HepG2 (cell line): ENCODE data around the gene GNAS. TPM values are rescaled to one million over a fixed set of nuclear protein-coding genes. Genes with fewer than 3 reads are reported as not detected.

Experiments
- CENPT ChIP-seq: sonication (generic); formaldehyde crosslinking; IDR thresholded peaks from 2 replicates; pipeline ENCODE4 v1.8.0; 2022; ENCODE audit warnings: low read depth, mild to moderate bottlenecking, moderate library complexity, missing genetic modification reagents
- DMTF1 ChIP-seq: sonication (generic); formaldehyde crosslinking; IDR thresholded peaks from 2 replicates; pipeline ENCODE4 v1.4.0; 2020; ENCODE audit warnings: mild to moderate bottlenecking, missing genetic modification reagents
- DRAP1 ChIP-seq: IDR thresholded peaks from 2 replicates; pipeline ENCODE4 v1.6.1; 2016; ENCODE audit warnings: missing genetic modification reagents, missing compliant biosample characterization
- FOXO4 ChIP-seq: sonication (generic); formaldehyde crosslinking; conservative IDR thresholded peaks from 2 replicates; pipeline ENCODE4 v1.8.1; 2023; ENCODE audit warnings: missing genetic modification reagents
- IRX3 ChIP-seq: sonication (generic); formaldehyde crosslinking; IDR thresholded peaks from 2 replicates; pipeline ENCODE4 v1.8.1; 2023; ENCODE audit warnings: mild to moderate bottlenecking, low read depth, missing genetic modification reagents, borderline replicate concordance
- KMT2A ChIP-seq: sonication (generic); formaldehyde crosslinking; IDR thresholded peaks from 2 replicates; pipeline ENCODE4 v1.4.0; 2020; ENCODE audit warnings: missing genetic modification reagents
- MAX ChIP-seq: IDR thresholded peaks from 2 replicates; pipeline ENCODE4 v1.6.1; 2012; ENCODE audit warnings: inconsistent platforms
- PPARG ChIP-seq: conservative IDR thresholded peaks from 2 replicates; pipeline ENCODE4 v1.6.1; 2016; ENCODE audit warnings: missing biosample characterization, missing genetic modification reagents
- PRMT3 ChIP-seq: sonication (generic); formaldehyde crosslinking; IDR thresholded peaks from 2 replicates; pipeline ENCODE4 v1.8.1; 2022; ENCODE audit warnings: low read depth, mild to moderate bottlenecking, moderate library complexity, missing genetic modification reagents, borderline replicate concordance
- SIN3A ChIP-seq: IDR thresholded peaks from 2 replicates; pipeline ENCODE4 v1.6.1; 2011; ENCODE audit warnings: low read depth, mild to moderate bottlenecking, control low read depth, low read length, borderline replicate concordance
- SNAI1 ChIP-seq: sonication (generic); formaldehyde crosslinking; IDR thresholded peaks from 2 replicates; pipeline ENCODE4 v1.5.0; 2020; ENCODE audit warnings: mild to moderate bottlenecking, missing genetic modification reagents, borderline replicate concordance
- YY1 ChIP-seq: IDR thresholded peaks from 2 replicates; pipeline ENCODE4 v1.6.1; 2011; ENCODE audit warnings: low read length, low read depth, moderate library complexity, mild to moderate bottlenecking; ENCODE audit not compliant: insufficient read depth, insufficient replicate concordance
- ZFAT ChIP-seq: sonication (generic); formaldehyde crosslinking; conservative IDR thresholded peaks from 2 replicates; pipeline ENCODE4 v1.8.1; 2023; ENCODE audit warnings: missing genetic modification reagents, inconsistent platforms
- ZMYM2 ChIP-seq: sonication (generic); formaldehyde crosslinking; IDR thresholded peaks from 2 replicates; pipeline ENCODE4 v1.8.0; 2022; ENCODE audit warnings: mild to moderate bottlenecking, missing genetic modification reagents
- ZNF263 ChIP-seq: sonication (generic); formaldehyde crosslinking; IDR thresholded peaks from 2 replicates; pipeline ENCODE4 v1.4.0; 2020; ENCODE audit warnings: missing genetic modification reagents
- ZNF317 ChIP-seq: sonication (generic); formaldehyde crosslinking; IDR thresholded peaks from 2 replicates; pipeline ENCODE4 v1.5.0; 2020; ENCODE audit warnings: mild to moderate bottlenecking, missing genetic modification reagents
- ZNF441 ChIP-seq: sonication (generic); formaldehyde crosslinking; IDR thresholded peaks from 2 replicates; pipeline ENCODE4 v1.7.0; 2021; ENCODE audit warnings: missing genetic modification reagents, borderline replicate concordance
- ZNF451 ChIP-seq: sonication (generic); formaldehyde crosslinking; IDR thresholded peaks from 2 replicates; pipeline ENCODE4 v1.5.0; 2020; ENCODE audit warnings: mild to moderate bottlenecking, missing genetic modification reagents
- ZNF549 ChIP-seq: sonication (generic); formaldehyde crosslinking; IDR thresholded peaks from 2 replicates; pipeline ENCODE4 v1.5.0; 2020; ENCODE audit warnings: missing genetic modification reagents
- ZNF704 ChIP-seq: sonication (generic); formaldehyde crosslinking; IDR thresholded peaks from 2 replicates; pipeline ENCODE4 v1.8.1; 2023; ENCODE audit warnings: mild to moderate bottlenecking, inconsistent platforms, moderate library complexity, missing genetic modification reagents, borderline replicate concordance
- ZNF709 ChIP-seq: sonication (generic); formaldehyde crosslinking; IDR thresholded peaks from 2 replicates; pipeline ENCODE4 v1.5.0; 2020; ENCODE audit warnings: mild to moderate bottlenecking, missing genetic modification reagents
- ZNF740 ChIP-seq: sonication (generic); formaldehyde crosslinking; IDR thresholded peaks from 2 replicates; pipeline ENCODE4 v1.4.0; 2020; ENCODE audit warnings: missing genetic modification reagents
- polyA plus RNA-seq, 8 experiments: library from polyadenylated mRNA; depleted of rRNA in 3 of 8; stranded (reverse) in 7 of 8; unstranded in 1 of 8; fragments of >200 nt; fragmentation: Illumina TruSeq in 4 of 8; extraction: Trizol in 4 of 8; gene quantifications; 2 replicates each; pipeline versions ENCODE4 v1.2.1 to v1.2.3, GENCODE V29; 2011 to 2016; ENCODE audit warnings: low read depth in 4 of 8, missing spikeins in 1 of 8, mixed read lengths in 1 of 8; ENCODE audit not compliant: insufficient read depth in 1 of 8
- total RNA-seq, 5 experiments: library from RNA; depleted of rRNA; stranded (reverse); fragments of >200 nt; fragmentation: Illumina TruSeq; extraction: Trizol; gene quantifications; 2 replicates each; pipeline ENCODE4 v1.2.3, GENCODE V29; 2016; ENCODE audit warnings: low read depth in 1 of 5

The GNAS gene
- total and polyA plus RNA-seq, 2 of the 13 experiments (the other 11 are each of a cell fraction or from before 2014, with no cell fraction given): 407 to 1,008 TPM

GRCh38 chr20:58892141-58892931 lies 39.8 kb downstream of the GNAS start (continued):
- TF ChIP-seq DMTF1 (CRISPR knock-in tag) (no peak), ZNF549 (CRISPR knock-in tag) (no peak), YY1 (peak; percentile 11), ZNF451 (CRISPR knock-in tag) (no peak), PRMT3 (CRISPR knock-in tag) (no peak), FOXO4 (no peak), ZNF441 (CRISPR knock-in tag) (0 out of 2 replicates have a peak, but pooled peaks have one; percentile 18), ZNF263 (0 out of 2 replicates have a peak, but pooled peaks have one; percentile 41), MAX (no peak), ZMYM2 (CRISPR knock-in tag) (no peak), SIN3A (peak; percentile 34; the same call in 1 of the 2 replicates), ZNF740 (CRISPR knock-in tag) (peak; percentile 98), ZNF704 (CRISPR knock-in tag) (peak; percentile 33; the same call in 1 of the 2 replicates), ZFAT (no peak), PPARG (no peak), CENPT (CRISPR knock-in tag) (0 out of 2 replicates have a peak, but pooled peaks have one; percentile 26), ZNF709 (peak; percentile 38; the same call in 1 of the 2 replicates), IRX3 (no peak), ZNF317 (CRISPR knock-in tag) (peak; percentile 51; the same call in 1 of the 2 replicates), KMT2A (CRISPR knock-in tag) (peak; percentile 81), SNAI1 (CRISPR knock-in tag) (peak; percentile 62; the same call in 1 of the 2 replicates), DRAP1 (CRISPR knock-in tag) (no peak)
